NOMO-1 treated with dmso at 0.1 percent for 144 hours (cell line): Measurements from ENCODE around the gene CAPZA1.

Experiments
- DNase-seq: peaks from one replicate; lab custom pipeline; 2025; ENCODE audit not compliant: unreplicated experiment; lab: John Stamatoyannopoulos, UW

Gene CAPZA1

DNA sequence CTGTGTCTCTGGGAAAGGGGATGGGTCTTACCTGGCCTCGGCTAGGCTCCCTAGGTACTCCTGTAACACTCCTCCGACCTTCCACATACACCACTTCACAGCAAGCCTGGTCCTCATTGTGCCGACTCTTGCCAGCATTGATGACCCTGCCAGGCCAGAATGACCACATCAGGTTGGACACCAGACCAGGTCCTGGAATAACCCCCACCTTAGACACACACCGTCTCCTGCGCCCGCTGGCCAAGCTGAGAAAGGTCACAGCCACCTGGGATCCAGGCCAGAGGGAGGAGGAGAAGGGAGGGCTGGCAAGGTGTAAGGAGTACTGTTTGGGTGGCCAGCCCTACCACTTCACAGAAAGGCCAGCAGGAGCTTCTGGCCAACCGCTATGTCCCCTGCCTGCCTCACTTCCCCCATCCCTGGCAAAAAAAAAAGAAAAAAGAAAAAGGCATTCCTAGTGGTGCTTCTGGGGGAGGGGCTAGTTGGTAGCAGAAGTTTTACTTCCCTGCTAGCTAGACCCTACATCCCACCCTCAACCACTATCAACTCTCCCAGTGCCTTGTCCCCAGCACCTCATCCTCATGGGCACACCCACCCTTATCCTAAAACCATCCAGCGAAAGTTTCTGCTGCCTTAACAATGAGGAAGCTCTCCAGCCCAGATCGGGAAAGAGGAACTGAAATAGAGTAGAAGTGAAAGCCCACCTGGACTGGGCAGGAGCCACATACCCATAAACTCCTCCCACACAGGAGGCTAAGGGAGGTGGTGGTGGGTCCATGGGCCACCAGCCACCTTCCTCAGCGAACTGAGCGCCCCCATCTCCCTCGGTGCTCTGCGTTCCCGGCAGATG, 94.1 kb downstream of the CAPZA1 start:
- peak; percentile 47 for DNase-seq

DNA sequence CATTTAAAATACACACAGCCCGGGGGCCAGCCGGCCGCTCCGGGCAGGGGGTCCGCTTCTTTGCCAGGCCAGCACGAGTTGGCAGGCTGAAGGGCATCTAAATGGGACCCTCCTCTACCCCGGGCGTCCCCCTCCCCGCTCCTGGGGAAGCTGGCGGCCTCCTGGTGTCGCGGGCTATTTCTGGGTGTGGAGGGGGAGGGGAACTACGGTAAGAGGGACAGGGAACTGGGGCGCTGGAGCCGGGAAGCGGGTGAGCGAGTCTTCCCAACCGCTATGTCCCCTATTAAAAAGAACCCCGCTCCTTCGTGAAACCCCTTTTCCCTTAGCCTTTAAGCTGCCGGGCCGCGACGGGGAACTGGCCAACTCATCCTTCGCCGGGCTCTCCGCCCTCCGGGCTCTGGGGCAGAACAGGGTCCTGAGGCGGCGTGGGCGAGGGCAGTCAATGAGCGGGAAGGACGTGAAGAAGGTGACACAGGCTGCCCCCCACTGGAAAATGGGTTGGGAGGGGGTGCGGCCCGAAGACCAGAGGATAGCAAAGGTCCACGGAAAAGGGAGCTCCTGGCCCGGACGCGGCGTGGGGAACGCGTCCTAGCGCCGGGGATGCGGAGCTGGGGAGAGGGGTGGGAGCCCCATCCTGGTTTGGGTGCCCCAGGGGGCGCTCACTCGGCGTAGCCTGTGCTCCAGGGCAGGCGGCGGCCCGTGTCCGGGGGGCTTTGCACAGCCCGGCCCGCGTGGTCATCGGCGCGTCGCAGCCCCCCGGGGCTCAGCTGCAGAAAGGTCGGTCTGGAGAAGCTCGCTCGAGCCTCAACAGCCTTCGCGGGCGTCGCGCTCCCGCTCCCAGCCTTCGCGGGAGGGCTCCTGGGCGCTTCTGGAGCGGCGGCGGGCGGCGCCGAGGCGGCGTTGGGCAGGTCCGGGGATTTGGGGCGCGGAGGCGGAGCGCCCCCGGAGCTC, 95.0 kb downstream of the CAPZA1 start:
- DNase-seq: no peak

DNA sequence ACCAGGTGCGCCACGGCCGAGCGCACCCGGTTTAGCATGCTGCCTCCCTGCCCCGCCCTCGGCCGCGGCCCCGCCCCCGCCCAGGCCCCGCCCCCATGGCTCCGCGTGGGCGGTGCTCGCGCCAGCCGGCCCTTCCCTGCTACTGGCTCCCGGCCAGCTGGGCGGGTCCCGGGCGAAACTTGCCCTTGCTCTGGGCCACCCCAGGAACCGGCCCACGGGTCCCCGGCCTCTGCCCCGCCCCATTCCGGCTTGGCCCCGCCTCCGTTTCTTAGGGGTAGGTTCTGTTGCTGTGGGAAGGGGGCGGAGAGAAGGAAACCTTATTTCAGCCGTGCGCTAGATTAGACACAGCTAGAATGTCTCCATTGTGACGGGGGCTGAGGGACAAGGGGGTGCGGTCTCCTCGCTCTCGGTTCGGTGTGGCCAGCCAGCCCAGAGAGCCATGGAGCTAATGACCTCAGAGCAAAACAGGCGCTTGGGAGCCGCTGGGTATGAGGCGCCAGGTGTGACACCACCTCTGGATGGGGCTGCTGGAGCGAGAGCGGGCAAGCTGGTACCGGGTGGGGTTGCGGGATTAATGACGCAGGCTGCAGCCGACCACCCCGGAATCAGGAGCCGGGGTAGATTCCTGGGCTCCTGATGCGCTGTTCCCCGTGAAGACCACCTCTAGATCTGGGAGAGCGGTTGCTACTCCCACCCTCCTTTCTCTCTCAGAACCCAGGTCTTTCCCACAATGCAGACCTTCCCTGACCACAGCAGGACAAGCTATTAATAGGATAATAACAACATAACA, 95.8 kb downstream of the CAPZA1 start, which contains the start of gene PPM1J:
PPM1J (minus strand) TSS at position 69 of the 790 bp plus-strand sequence; CDS start at position 38, 31 bp downstream.
- DNase-seq: peak; percentile 93

DNA sequence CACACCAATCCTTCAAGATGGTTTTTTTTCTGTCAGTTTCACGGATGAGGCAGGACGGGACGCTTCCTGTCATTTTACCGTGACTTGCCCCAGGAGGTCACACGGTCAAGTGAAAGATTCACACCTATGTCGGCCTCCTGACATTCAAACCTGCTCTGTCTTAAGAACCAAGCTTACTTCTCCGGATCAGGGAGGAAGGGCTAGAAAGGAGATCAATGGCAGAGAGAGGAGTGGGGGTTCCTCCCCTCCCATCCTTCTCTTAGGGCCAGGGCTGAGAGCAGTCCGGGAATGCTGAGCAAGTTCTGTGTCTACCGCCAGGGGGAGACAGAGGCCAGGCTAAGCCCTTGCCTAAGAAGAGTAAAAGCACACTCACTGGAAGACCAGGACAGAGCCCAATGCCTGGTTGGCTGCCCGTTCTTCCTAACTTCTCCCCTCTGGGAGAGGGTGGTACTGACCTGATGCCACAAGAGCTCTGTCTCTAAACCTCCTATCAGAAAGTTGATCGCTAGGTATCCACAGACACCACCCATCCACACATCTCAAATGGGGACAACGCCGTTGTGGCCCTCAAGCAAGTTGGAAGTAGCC, 96.6 kb downstream of the CAPZA1 start:
- DNase-seq: peak; percentile 55

DNA sequence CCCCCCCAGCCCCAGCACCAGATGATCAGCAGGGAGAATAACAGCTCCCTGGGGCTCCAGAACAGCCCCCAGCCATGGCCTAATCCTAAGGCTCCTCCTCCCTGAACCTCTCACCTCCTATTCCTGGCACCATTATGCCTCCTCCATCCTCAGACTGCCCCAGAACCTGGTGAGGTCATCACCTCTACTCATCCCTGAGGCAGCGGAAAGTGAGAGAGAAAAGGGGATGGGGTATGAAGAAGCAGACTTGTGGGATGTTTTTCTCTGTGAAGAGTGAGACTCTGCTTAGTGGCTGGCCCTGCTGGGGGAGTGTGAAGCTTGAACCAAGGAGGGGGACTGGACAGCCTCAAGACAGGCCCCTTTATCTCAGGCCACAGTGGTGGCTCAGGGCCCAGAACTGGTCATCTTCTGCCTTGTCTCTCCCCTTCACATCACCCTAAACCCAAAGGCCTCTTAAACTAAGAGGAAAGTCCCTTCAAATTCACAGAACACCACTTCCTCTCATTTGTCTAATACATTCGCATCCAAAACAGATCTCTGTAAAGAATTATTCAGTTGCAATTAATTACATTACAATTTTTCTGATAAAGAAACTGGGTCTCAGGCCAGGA, 97.7 kb downstream of the CAPZA1 start:
- no peak for DNase-seq

DNA sequence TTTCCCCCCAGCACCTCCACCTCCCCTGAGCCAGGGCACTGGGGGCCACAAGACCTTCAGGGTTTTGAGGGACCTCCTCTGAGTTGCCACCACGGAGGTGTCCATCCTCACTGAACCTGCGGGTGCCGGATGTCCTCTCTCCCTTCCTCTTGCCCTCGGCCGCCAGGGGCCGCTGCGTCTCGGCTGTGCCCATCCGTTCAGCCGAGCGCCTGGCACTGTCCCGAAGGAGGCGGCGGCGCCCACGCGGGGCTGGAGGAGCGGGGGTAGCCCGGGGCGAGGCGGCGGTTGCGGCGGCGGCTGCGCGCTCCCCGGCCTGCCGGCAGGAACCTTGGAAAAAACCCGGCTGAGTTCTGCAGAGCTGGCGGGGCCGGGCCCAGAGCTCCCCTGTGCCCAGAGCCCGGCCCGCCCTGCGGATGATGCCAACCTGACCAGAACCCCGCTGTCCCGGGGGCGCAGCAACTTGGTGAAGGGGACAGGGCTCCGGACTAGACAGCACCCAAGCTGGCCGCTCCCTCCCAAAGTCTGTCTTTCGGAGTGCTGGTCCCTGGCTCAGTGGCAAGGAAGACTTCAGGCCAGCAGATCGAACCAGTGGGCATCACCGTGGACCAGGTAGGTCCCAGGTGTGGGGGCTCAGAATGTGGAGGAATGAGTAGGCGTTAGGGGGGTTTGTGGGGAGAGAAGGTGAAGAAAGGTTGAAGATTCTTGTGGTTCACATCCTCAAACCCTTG, 99.2 kb downstream of the CAPZA1 start:
- DNase-seq: peak; percentile 56

DNA sequence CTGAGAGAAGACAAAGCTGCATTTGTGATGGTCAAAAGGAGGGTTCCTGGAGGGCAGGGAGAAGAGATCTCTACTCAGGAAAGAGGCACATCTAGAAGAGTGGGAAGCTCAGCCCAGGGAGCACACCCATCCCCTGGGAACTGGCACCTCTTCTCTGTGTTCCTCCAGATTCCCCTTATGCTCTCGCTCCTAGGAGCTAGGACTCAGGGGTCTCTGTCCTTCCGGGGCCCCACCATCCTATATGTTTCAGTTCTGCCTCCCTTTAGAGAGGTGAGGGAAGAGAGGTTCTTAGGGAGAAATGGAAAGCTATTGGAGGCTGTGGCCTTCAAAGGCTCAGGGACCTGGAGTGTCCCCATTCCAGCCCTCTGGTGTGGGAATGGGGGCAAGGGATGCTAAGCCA, 100.1 kb downstream of the CAPZA1 start:
- no peak for DNase-seq

DNA sequence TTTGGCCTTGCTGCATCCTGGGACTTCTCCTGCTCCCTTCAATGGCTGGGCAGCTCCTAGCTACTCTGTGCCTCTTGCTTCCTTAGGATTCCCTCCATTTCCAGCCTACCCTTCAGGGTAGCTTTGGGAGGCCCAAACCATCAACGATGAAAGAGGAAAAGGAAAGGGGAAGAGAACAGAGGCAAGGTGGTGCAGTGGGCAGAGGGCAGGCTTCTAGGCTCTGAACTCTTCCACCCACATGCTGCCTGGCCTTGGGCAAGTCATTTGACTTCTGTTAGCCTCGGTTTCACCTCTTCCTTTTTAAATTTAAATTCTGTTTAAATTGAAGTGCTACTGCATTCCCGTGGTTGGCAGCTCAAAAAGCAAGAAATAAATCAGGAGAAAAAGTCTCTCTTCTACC, 101.2 kb downstream of the CAPZA1 start:
- DNase-seq: no peak
